Stimulated activated CD8-positive, alpha-beta memory T cell treated with anti-CD3 and anti-CD28 coated beads, Interleukin-12 subunit alpha, Interleukin-12 subunit beta, amount 100 ng/mL, for 24 hours (primary cell): ENCODE results near the gene MRPS5.

Experiments used
- DNase-seq: peaks from one replicate; pipeline ENCODE4 v3.0.0-alpha.2; 2020; ENCODE audit errors: extremely low read depth

MRPS5 gene

DNA sequence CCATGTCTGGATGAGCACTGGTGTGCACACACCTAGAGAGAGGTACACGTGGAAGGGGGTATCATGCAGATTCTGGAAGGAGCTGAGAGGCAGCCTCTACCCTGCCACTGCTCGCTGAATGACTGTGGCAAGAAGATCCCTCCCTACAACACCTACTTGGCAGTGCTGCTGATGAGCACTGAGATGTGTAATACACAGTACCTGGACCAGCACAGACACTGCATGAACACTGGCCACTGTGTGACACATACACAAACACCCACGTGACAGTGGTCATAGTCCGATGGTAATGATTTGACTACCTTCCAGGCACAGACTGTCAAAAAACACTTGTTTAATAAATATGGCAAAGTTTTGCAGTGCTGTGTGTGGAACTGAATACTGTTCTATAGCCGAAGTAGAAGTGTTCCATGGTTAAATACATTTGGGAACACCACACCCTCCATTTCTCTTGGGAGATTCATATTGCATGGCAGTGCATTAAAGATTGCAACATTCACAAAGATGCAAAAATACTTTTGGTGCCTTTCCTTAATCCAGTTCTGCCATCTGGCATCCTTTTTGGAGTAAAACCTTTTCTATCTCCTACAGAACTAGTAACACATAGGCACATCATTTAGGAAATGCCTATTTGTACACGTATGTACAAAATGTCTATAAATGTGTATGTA is 29.6 kb downstream of the MRPS5 start:
- no peak for DNase-seq

DNA sequence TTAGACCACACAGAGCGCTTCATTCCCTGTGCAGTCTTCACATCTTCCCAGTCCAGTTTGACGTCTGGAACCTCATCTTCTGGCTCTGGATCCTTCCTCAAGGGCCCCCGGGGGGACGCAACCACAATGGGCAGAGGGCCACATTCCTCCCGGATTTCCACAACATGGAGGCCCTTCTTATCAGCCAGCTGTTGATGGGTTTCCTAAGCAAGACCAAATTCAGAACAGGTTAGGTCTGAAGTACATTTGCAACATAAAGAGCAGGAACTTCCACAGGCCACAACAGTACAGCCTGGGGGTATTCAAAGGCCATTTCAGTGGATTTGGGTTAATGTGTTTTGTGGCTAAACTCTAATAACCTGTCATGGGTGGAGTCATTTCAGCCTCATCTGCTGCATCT is 34.2 kb downstream of the MRPS5 start:
- no peak for DNase-seq

DNA sequence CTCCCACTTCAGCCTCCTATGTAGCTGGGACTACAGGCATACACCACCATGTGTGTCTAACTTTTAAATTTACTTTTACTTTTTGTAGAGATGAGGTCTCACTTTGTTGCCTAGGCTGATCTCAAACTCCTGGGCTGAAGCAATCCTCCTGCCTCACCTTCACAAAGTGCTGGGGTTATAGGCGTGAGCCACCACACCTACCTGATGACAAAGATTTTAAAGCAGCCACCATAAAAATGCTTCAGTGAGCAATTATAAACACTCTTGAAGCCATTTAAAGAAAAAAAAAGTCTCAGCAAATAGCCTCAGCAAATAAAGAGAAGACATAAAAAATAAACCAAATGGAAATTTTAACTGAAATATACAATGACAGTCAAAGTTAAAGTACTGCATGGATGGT is 35.6 kb downstream of the MRPS5 start:
- DNase-seq = no peak

DNA sequence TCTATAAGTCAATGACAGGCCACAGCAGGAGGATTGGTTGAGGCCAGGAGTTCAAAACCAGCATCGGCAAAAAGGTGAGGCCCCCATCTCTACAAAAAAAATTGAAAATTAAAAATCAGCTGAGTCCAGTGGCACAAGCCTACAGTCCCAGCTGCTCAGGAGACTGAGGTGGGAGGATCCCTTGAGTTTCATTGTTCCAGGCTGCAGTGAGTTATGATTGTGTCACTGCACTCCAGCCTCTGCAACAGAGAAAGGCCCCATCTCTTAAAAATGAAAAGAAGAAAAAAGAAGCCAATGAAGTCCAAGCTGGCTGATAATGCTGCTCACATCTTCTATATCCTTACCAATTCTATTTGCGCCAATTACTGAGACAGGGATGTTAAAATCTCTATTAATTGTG is 39.1 kb downstream of the MRPS5 start:
- DNase-seq = no peak

DNA sequence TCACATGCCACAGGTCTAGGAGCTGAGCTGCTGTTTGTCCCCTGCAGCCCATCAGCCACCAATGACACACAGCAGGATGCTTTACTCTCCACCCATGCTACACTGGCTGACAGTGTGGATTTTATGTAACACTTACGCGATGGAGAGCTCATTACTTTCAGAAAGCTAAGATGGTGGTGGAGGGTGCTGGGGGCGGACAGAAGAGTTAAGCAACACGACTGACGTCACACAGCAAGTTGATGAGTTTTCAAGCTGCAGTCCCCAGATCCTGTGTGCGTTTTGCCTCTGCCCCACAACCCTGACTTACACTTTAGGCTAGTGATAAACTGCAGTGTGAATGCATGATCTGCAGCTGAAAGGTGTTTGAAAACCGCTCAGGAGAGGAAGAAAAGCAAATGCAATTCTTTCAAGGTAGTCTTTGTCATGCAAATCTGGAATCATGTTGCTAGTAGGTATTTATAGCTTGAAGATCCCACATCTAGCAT is 42.4 kb downstream of the MRPS5 start:
- DNase-seq = no peak

DNA sequence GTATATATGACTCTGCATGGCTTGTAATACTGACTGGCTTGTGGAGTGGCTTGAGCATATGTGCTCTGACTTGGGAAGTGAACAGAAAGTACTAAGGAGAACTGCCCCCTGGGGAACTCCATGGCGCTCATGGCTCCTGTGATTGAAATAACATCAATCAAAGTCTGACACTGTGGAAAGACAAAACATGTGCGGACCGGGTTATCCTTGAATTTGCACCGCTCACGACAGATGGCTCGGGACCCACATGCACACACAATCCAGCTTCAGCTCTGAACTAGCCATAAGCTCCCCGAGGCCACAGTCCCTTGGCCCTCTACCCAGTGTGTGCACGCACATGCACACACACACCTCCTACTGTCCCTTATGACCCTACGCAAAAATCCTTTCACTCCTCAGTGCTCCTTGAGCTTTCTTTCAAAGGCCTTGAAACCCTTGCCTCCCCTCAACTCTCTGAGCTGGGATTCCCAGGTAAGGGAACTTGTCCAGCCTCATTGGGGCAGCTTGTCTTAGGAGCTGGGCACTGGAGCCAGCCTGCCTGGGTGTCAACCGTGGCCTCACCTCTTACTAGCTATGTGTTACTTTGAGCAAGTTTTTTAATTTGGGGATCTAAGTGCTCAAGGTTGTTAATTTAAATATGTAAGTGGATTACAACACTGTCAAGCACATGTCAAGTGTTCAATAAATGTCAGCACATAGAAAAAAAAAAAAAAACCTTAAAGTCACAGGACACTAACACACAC is 43.6 kb downstream of the MRPS5 start:
- DNase-seq = no peak

DNA sequence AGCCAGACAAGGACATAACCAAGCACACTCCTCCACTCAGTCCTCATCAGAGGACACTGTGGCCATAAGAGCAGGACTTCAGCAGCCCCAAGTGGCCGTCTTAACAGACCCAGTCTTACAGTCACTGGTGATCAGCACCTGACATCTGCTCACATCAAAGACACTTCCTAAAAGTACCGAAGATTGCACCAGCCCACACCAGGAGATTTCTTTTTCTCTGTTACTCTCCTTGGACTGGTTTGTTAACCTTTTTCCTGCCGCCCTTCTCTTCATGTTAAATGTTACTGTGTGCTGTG is 44.1 kb downstream of the MRPS5 start:
- no peak for DNase-seq

DNA sequence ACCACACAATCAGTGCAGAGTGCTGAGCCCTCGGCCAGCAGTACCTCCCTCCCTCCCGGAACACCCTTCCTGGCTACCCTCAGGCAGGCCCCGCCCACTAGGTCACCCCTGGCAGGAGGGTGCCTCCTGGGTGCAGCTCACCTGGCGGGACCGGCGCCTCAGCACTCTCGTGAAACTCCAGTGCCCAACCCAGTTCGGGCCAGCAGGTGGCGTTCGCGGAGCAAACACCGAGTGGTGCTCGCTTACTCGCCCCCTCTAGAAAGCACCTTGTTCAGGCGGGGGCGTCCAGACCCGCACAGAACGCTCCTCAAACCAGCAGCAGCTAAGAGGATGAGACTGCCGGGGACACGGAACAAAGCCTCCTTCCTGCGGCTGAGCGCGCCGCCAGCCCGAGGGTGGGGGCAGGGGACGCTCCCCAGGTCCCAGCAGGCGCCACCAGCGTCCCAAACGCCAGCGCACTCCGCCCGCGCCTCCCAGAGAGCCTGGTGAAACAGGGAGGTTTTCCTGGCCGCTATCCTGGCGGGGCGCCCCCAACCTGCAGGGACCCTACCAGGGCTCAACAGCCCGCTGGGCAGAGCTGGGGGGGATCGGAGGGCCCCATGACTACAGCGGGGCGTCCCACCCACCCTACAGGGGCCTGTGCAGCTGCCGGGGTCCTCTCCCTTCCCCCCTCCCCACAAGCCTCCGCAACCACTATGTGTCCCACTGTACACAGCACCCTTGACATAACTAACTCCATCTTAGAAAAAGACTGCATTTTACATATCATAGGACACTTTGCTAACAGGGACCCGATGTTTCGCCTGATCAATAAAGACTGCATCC is 44.7 kb downstream of the MRPS5 start:
- peak; percentile 76 for DNase-seq

DNA sequence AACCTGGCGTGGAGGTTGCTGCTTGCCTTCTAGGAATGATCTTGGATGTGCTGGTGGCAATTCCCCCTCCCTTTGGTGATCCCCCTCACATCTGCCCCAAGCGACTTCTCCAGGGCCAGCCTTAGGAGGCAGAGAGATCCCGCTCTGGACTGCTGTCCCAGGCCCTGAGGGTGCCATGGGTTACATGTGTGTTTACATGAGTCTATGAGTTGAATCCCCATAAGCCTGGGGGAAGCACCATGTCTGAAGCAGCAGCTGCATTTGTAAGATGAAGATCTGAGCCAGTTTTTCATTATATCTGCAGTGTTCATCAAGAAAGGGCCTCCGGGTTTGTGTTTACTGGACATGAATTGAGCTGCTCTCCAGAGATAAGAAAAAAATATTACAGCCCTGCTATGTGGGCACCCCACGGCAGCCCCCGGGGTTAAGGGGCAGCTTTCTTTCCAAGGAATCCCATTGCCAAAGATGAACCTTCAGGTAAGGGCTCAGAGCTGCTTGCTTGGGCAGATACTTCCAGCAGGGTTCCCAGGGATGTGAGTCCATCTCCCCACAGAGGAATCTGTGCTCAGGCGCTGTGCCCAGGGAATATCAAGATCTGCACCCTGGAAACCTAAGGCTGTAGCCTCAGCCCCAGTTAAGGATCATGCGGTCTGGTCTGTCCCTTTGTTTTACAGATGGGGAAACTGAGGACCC is 46.0 kb downstream of the MRPS5 start:
- no peak for DNase-seq

DNA sequence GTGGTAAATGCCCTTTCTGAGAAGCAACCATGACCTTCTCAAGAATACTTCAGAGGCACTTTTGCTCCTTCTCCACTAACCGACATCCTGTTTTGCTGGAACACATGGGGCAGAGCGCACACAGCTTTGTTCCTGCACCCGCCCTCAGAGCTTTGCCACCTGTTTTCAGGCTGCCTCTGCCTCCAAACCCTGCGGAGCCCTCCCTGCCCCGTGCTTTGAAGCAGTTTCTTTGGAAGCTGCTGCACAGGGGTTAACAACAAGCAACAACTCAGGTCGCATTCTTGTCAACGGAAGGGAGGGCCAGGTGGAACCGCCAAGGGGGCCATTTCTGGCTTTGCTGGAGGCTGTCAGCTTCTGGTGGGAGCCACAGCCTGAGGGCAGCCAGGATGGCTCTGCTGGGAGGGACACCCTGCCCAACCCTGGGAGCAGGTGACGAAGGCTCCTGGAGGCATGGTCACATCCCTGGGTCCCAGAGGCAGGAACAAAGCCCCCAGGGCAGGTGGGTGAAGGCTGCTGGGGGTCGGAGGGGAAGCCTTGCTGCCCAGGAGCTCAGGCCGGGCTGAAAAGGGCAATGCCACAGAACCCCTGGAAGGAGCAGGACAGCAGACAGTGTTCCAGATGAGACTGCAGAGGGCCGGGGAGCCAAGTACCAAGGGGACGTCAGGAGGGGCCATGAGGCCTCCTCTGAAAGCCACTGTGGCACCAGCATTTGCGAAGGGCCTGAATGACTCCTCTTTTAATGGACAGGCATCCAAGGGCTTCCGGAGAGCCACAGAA is 46.8 kb downstream of the MRPS5 start:
- no peak for DNase-seq

DNA sequence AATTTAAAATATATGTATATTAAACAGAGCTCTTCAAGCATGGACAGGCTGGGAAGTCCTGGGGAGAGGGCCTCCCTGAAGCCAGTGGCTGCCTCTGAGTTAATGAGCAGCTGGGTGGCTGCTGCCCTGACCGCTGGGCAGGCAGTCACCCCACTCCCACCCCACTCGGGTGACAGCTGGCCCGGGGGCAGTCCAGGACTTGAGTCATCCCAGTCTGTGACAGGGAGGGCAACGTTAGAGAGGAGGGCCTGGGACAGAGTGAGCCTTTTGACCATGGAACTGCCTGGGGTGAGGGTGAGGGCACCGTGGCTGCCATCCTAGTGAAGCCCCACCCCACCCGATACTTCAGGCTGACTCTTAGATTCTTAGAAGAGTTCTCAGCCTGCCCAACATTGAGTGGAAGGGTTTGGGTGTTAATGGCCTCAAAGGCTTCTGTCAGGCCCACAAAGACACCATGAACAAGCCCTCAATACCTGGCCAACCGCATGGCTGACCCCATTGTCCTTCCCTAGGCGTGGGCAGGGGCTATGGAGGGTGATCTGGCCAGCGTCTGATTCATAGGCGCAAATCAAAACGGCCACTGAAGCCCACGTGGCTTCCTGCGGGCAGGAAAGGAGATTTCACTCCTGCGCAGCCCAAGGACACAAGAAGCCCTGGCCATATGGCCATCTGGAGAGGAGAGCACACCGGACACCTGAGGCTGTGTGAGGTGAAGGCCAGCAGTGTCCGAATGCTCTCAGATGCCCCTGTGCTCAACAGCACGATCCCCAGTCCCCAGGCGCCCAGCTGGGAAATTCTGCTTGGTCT is 47.5 kb downstream of the MRPS5 start:
- no peak for DNase-seq

DNA sequence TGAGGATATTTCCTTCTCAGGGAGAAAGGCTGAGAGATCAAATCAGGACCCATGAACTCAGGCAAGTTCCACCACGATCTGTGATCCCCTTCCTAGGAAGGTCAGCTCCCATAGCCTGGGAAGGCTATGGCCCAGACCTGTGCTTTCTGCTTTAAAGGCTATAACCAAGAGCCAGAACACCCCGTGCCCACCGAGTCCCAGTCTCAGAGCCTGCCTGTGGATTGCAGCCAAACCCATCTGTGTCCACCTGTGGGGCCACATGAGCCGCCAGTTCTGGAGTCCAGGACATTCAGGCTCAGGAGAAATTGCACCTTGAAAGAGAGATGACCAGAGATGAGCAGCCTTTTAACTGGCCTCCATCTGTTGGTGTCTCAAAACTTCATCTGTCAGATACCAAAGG is 49.2 kb downstream of the MRPS5 start:
- no peak for DNase-seq

DNA sequence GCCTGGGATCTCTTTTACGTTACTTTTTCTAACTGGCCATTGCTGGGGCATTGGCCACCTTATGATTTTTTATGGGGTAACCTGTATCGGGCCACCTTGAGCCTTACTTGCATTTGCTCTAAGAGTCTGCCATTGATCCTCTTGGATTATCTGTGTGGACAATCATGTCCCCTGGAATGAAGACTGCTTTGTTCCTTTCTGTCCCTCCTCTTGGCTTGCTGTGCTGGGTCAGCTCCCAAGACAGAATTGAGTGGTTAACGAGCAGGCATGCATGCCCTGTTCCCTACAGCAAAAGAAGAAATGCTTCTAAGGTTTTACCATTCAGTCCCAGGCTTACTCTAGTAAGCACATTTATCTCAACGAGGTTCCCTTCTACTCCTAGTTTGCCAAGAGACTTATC is 49.8 kb downstream of the MRPS5 start:
- DNase-seq = no peak

DNA sequence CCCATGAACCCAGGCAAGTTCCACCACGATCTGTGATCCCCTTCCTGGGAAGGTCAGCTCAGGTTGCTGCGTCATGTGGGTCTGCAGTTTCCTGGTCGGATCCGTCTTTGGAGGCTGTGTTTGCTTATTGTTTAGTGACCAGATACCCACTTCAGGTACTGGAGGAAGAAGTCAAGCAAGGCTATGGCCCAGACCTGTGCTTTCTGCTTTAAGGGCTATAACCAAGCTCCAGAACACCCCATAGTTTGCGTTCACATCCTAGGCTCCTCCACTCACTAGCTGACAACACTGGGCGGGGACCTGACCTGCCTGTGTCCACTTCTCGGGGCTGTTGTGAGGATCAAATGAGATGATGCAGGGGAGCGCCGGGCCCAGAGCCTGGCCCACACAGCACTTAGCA is 52.1 kb downstream of the MRPS5 start:
- no peak for DNase-seq

DNA sequence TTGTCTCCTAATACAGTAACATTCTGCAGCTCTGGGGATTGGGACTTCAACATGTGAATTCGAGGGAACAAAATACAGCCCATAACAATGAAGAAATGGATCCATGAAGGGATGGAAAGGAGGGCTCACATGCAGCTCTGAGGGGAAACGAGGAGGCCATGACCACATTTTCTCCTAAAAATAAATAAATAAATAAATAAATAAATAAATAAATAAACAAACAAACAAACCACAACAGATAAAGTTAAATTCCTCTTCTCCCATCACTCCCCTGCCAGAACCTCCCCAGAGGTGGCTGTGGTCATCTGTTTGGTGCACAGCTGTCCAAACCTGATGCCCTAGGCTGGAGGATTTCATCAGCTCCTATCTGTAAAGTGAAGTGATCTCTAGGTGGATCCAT is 53.4 kb downstream of the MRPS5 start:
- no peak for DNase-seq

DNA sequence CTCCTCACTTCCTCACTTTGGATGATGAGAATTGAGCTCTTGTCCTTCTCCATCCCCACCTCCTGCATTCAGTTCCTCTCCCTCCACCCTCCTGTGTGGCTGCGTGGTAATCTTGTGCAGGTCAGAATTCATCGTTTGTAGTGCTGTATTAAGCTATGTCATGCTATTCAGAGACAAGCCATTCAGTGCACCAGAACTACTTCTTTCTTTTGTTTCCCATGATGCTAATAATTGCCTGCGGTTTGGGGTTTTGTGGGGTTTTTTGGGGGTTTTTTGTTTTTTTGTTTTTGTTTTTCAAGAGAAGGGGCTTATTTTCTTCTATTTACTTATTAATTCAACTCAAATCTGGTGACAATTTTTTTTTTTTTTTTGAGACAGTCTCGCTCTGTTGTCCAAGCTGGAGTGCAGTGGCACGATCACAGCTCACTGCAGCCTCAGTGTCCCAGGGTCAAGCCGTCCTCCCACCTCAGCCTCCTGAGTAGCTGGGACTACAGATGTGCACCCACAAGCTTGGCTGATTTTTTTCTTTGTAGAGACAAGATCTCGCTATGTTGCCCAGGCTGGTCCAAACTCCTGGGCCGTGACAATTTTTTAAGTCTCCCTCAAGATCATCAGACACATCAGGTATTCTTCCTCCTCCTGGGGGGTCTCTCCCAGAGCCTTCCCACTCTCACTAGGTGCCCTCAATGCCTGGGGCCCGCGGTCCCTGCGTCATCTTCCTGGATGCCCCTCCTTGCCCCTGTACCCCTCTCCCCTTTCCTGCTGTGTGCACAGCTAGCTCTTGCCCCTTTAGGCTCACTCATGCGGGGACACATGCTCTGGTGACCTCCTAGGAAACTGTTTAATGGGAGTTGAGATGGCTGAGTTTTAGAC is 58.3 kb downstream of the MRPS5 start:
- no peak for DNase-seq

DNA sequence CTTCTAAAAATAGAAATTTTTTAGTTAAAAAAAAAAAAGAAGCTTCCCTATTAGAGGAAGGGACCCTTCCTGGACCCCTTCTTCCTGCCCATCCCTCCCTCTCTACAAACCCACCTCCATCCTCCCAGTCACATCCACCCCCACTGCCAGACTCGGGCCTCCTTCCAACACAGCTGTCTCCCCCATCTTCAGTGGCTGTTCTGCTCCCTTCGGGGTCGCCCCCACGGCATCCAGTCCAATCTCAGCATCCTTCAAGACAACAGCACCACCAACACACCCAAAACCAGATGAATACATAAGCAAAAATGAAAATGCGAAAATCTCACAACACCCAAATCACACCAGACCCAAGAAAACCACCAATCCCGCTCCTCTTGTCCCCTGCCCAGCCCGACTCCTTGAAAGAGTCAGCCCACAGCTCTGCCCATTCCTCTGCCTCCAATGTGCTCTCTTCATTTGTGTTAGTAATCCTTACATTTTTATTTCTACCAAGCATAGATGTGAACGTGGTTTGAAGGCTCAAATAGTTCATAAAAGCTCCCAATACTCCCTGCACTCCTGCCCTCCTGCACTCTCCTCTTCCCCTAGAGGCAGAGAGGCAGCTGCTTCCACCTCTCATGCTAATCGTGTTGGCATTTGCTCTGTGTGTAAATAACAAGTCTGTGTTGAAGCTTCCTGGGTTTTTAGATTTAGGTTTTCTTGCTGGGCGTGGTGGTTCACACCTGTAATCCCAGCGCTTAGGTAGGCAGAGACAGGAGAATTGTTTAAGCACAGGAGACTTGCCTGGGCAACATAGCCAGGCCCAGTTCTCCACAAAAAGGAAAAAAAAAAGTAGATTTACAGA is 59.1 kb downstream of the MRPS5 start:
- no peak for DNase-seq

DNA sequence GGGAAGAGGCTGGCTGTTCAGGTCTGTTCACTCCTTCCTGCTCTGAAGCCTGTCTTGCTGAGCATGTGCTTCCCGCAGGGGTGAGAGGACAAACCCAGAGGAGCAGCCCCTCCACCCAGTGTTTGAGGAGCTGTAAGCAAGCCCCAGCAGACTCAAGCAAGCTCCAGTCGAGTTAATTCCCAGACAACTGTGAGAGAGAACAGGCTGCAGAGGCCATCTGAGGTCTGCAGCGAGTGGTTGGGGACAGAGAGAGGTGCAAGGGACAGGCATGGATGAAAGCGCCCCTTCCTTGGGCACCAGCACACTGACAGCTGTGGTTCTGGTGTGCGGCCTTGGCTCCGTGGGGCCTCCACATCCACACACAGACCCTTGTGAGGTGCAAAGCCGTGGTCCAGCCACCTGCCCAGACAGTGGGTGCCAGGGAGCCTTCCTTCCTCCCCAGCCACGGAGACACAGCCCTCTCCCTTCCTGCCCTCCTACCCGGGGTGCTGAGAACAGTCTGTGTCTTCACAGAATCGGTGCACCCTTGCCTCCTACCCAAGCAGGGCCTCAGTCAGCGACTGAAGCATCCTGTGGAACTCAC is 59.9 kb downstream of the MRPS5 start:
- no peak for DNase-seq
